SK-N-SH (cell line): ENCODE measurements around the gene GNG14. TPM values are rescaled to one million over a fixed set of nuclear protein-coding genes. Genes with fewer than 3 reads are reported as not detected.

Source experiments
- CTCF ChIA-PET: fragments of 300-600, 350-600 bp; formaldehyde crosslinking; extraction: SDS; loops from one replicate; lab custom pipeline; 2021; lab: Yijun Ruan, JAX
- POLR2A ChIA-PET: fragments of 350-600 bp; sonication (Branson Sonifier 250); formaldehyde crosslinking; extraction: SDS; loops from one replicate; lab custom pipeline; 2020; ENCODE audit warnings: antibody characterized with exemption, inconsistent platforms; lab: Yijun Ruan, JAX
- DNase-seq: peaks from one replicate; pipeline ENCODE4 v3.0.0; 2012
- H2AFZ ChIP-seq: fragments of 200-600 bp; sonication (generic); 2 replicates; pipeline ENCODE4 v1.8.1; 2016; ENCODE audit warnings: antibody characterized with exemption, mild to moderate bottlenecking, low read depth
- H3F3A ChIP-seq: fragments of 200-600 bp; sonication (generic); replicated peaks from 2 replicates; pipeline ENCODE3; 2016; ENCODE audit warnings: antibody characterized with exemption, mild to moderate bottlenecking; ENCODE audit not compliant: insufficient read depth
- H3K27ac ChIP-seq, 2 experiments: fragments of 200-500 bp in 1 of 2; fragments of 200-600 bp in 1 of 2; sonication (Bioruptor generic) in 1 of 2; sonication (generic), shearing (Covaris generic) in 1 of 2; 2 replicates each; pipeline versions ENCODE4 v1.5.1 to v1.6.1; 2014 to 2016; ENCODE audit warnings: low read depth in 2 of 2, inconsistent platforms in 1 of 2, low read length in 1 of 2, mild to moderate bottlenecking in 1 of 2, mixed read lengths in 1 of 2
- H3K27me3 ChIP-seq: fragments of 200-600 bp; sonication (generic), shearing (Covaris generic); 2 replicates; pipeline ENCODE4 v1.6.1; 2016; ENCODE audit warnings: mixed run types; ENCODE audit not compliant: insufficient read depth
- H3K36me3 ChIP-seq, 2 experiments: fragments of 200-500 bp in 1 of 2; fragments of 200-600 bp in 1 of 2; sonication (Bioruptor generic) in 1 of 2; sonication (generic) in 1 of 2; replicated peaks in 1 of 2; 2 replicates each; pipeline versions ENCODE3 to v1.5.1; 2014 to 2016; ENCODE audit warnings: low read length in 1 of 2, mild to moderate bottlenecking in 1 of 2; ENCODE audit not compliant: insufficient read depth in 2 of 2, control insufficient read depth in 1 of 2
- H3K4me1 ChIP-seq, 2 experiments: fragments of 200-500 bp in 1 of 2; fragments of 200-600 bp in 1 of 2; sonication (Bioruptor generic) in 1 of 2; sonication (generic), shearing (Covaris generic) in 1 of 2; 2 replicates each; pipeline versions ENCODE4 v1.5.1 to v1.6.1; 2014 to 2016; ENCODE audit warnings: low read depth in 1 of 2, low read length in 1 of 2, mixed run types in 1 of 2; ENCODE audit not compliant: insufficient read depth in 2 of 2, control insufficient read depth in 1 of 2
- H3K4me2 ChIP-seq: fragments of 200-600 bp; sonication (generic), shearing (Covaris generic); 2 replicates; pipeline ENCODE4 v1.6.1; 2017; ENCODE audit warnings: mixed run types
- H3K4me3 ChIP-seq, 2 experiments: fragments of 200-500 bp in 1 of 2; fragments of 200-600 bp in 1 of 2; sonication (Bioruptor generic) in 1 of 2; sonication (generic), shearing (Covaris generic) in 1 of 2; 2 replicates each; pipeline versions ENCODE4 v1.5.1 to v1.8.1; 2014 to 2016; ENCODE audit warnings: low read depth in 2 of 2, inconsistent platforms in 1 of 2, low read length in 1 of 2, mild to moderate bottlenecking in 1 of 2, mixed read lengths in 1 of 2, moderate library complexity in 1 of 2
- H3K79me2 ChIP-seq: fragments of 200-600 bp; sonication (generic); 2 replicates; pipeline ENCODE4 v1.8.1; 2017; ENCODE audit warnings: mild to moderate bottlenecking; ENCODE audit not compliant: insufficient read depth
- H3K9ac ChIP-seq: fragments of 200-600 bp; sonication (generic); 2 replicates; pipeline ENCODE4 v1.6.1; 2017; ENCODE audit warnings: mixed run types
- H3K9me2 ChIP-seq: fragments of 200-600 bp; sonication (generic); 2 replicates; pipeline ENCODE4 v1.6.1; 2017; ENCODE audit warnings: mixed run types
- H3K9me3 ChIP-seq: fragments of 200-600 bp; sonication (generic); 2 replicates; pipeline ENCODE4 v1.6.1; 2017; ENCODE audit warnings: mixed run types, mild to moderate bottlenecking, moderate library complexity
- H4K20me1 ChIP-seq: fragments of 200-600 bp; sonication (generic); 2 replicates; pipeline ENCODE4 v1.6.1; 2017; ENCODE audit warnings: mild to moderate bottlenecking, mixed run types; ENCODE audit not compliant: insufficient read depth
- CHD2 ChIP-seq: fragments of 150-350 bp; IDR thresholded peaks from 2 replicates; pipeline ENCODE4 v1.6.1; 2018; ENCODE audit warnings: low read length; ENCODE audit not compliant: partially characterized antibody
- CTCF ChIP-seq: fragments of 200-600 bp; sonication (generic); IDR thresholded peaks from 2 replicates; pipeline ENCODE4 v1.6.1; 2017; ENCODE audit warnings: antibody characterized with exemption, mild to moderate bottlenecking, moderate library complexity
- ELF1 ChIP-seq: IDR thresholded peaks from 2 replicates; pipeline ENCODE4 v1.4.0; 2012
- EP300 ChIP-seq, 2 experiments: IDR thresholded peaks; 2 replicates each; pipeline versions ENCODE4 v1.4.0 to v1.6.1; 2012; ENCODE audit warnings: borderline replicate concordance in 1 of 2, low read depth in 1 of 2, low read length in 1 of 2
- FOSL2 ChIP-seq: IDR thresholded peaks from 2 replicates; pipeline ENCODE4 v1.4.0; 2012; ENCODE audit warnings: low read depth, mild to moderate bottlenecking, moderate library complexity, borderline replicate concordance
- FOXM1 ChIP-seq: IDR thresholded peaks from 2 replicates; pipeline ENCODE4 v1.4.0; 2012; ENCODE audit warnings: low read depth, mild to moderate bottlenecking
- GABPA ChIP-seq: IDR thresholded peaks from 2 replicates; pipeline ENCODE4 v1.4.0; 2012; ENCODE audit warnings: low read depth, mild to moderate bottlenecking
- IRF3 ChIP-seq: fragments of 150-350 bp; IDR thresholded peaks from 2 replicates; pipeline ENCODE4 v1.6.1; 2016; ENCODE audit warnings: mild to moderate bottlenecking, low read depth, low read length
- JUND ChIP-seq: IDR thresholded peaks from 2 replicates; pipeline ENCODE4 v1.4.0; 2012
- MAX ChIP-seq: IDR thresholded peaks from 2 replicates; pipeline ENCODE4 v1.4.0; 2012; ENCODE audit warnings: low read depth
- MEF2A ChIP-seq: IDR thresholded peaks from 2 replicates; pipeline ENCODE4 v1.4.0; 2012; ENCODE audit warnings: low read depth, borderline replicate concordance
- POLR2AphosphoS5 ChIP-seq: IDR thresholded peaks from 2 replicates; pipeline ENCODE4 v1.6.1; 2012; ENCODE audit warnings: low read depth, low read length
- RAD21 ChIP-seq: IDR thresholded peaks from 2 replicates; pipeline ENCODE4 v1.6.1; 2012; ENCODE audit warnings: mild to moderate bottlenecking, low read length
- RCOR1 ChIP-seq: fragments of 150-350 bp; IDR thresholded peaks from 2 replicates; pipeline ENCODE4 v1.6.1; 2017; ENCODE audit warnings: antibody characterized with exemption, low read length
- RXRA ChIP-seq: IDR thresholded peaks from 2 replicates; pipeline ENCODE4 v1.4.0; 2012; ENCODE audit warnings: low read depth, mild to moderate bottlenecking, borderline replicate concordance
- SIN3A ChIP-seq: IDR thresholded peaks from 2 replicates; pipeline ENCODE4 v1.6.1; 2012; ENCODE audit warnings: low read depth, mild to moderate bottlenecking, low read length, moderate library complexity, borderline replicate concordance
- SMC3 ChIP-seq: IDR thresholded peaks from 2 replicates; pipeline ENCODE4 v1.6.1; 2012; ENCODE audit warnings: low read depth, low read length, improper control_type of control experiment
- TAF1 ChIP-seq: IDR thresholded peaks from 2 replicates; pipeline ENCODE4 v1.6.1; 2012; ENCODE audit warnings: low read depth, mild to moderate bottlenecking, low read length, moderate library complexity, borderline replicate concordance
- TCF12 ChIP-seq: IDR thresholded peaks from 2 replicates; pipeline ENCODE4 v1.4.0; 2012
- TEAD4 ChIP-seq: IDR thresholded peaks from 2 replicates; pipeline ENCODE4 v1.4.0; 2012; ENCODE audit warnings: mild to moderate bottlenecking, borderline replicate concordance; ENCODE audit not compliant: insufficient read depth
- YY1 ChIP-seq: IDR thresholded peaks from 2 replicates; pipeline ENCODE4 v1.4.0; 2012; ENCODE audit warnings: low read depth, mild to moderate bottlenecking
- ZBTB33 ChIP-seq: IDR thresholded peaks from 2 replicates; pipeline ENCODE4 v1.4.0; 2012; ENCODE audit warnings: low read depth, borderline replicate concordance
- WGBS: methylation state at CpG from one replicate; pipeline ENCODE4 v1.1.6; 2017; ENCODE audit warnings: low lambda C conversion rate; 5-methylcytosine and 5-hydroxymethylcytosine counted together
- polyA plus RNA-seq, 3 experiments: library from polyadenylated mRNA; depleted of rRNA; stranded (reverse); fragments of >200 nt; gene quantifications; 2 replicates each; pipeline ENCODE4 v1.2.3, GENCODE V29; 2012
- TF ChIP-seq, protein P1 (sequence below): fragments of 150-350 bp; IDR thresholded peaks from 2 replicates; pipeline ENCODE4 v1.6.1; 2017; ENCODE audit warnings: antibody characterized with exemption, low read length, low read depth, borderline replicate concordance
- TF ChIP-seq, protein P2 (sequence below): IDR thresholded peaks from 2 replicates; pipeline ENCODE4; 2012

GNG14 gene
- polyA plus RNA-seq, 1 of the 3 experiments (the other 2 are of a cell fraction): not detected

DNA sequence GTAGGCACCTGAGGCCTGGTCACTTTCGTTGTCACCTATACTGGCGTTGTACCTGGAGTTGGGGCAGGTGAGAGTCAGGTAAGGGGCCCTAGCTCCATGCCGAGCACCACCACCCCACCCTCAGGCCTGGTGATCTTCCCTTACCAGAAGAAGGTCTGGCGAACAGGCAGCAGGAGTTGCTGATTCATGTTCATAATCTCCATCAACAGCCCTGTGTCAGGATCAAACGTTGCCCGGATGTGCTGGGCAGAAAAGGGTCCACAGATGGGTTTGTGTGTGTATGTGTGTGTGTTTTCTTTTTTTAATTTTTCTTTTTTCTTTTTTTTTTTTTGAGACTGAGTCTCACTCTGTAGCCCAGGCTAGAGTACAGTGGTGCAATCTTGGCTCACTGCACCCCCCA lies 35.6 kb upstream of the GNG14 start (continued):
- TF ChIP-seq, protein P1, sequence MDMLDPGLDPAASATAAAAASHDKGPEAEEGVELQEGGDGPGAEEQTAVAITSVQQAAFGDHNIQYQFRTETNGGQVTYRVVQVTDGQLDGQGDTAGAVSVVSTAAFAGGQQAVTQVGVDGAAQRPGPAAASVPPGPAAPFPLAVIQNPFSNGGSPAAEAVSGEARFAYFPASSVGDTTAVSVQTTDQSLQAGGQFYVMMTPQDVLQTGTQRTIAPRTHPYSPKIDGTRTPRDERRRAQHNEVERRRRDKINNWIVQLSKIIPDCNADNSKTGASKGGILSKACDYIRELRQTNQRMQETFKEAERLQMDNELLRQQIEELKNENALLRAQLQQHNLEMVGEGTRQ: no peak
- TF ChIP-seq TAF1: no peak
- no peak for TF ChIP-seq MEF2A
- TF ChIP-seq, protein P2, sequence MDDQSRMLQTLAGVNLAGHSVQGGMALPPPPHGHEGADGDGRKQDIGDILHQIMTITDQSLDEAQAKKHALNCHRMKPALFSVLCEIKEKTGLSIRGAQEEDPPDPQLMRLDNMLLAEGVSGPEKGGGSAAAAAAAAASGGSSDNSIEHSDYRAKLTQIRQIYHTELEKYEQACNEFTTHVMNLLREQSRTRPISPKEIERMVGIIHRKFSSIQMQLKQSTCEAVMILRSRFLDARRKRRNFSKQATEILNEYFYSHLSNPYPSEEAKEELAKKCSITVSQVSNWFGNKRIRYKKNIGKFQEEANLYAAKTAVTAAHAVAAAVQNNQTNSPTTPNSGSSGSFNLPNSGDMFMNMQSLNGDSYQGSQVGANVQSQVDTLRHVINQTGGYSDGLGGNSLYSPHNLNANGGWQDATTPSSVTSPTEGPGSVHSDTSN: no peak
- TF ChIP-seq TCF12: no peak
- no peak for TF ChIP-seq POLR2AphosphoS5
- no peak for TF ChIP-seq ELF1
- TF ChIP-seq FOXM1: no peak
- TF ChIP-seq FOSL2: no peak
- TF ChIP-seq RAD21: no peak
- no peak for TF ChIP-seq CHD2
- TF ChIP-seq EP300 (IDR thresholded peaks at IDR 0.05; ENCODE audit: borderline replicate concordance in 1 of 2, low read depth in 1 of 2, low read length in 1 of 2): no peak
- TF ChIP-seq SMC3: no peak
- TF ChIP-seq RXRA: no peak

GRCh38 chr19:12655546-12655945 lies 32.3 kb upstream of the GNG14 start:
- no peaks in the 10 kb centered on the region for H4K20me1 ChIP-seq
- no peaks in the 10 kb centered on the region for H3K79me2 ChIP-seq
- POLR2A ChIA-PET: no interaction called here
- H3K9me2 ChIP-seq: no peaks in the 10 kb centered on the region
- H3K9ac ChIP-seq: no peak overlapping the region
- H3K4me3 ChIP-seq: no peak overlapping the region
- TF ChIP-seq JUND: no peak
- TF ChIP-seq, protein P2: no peak
- no peak for TF ChIP-seq IRF3
- TF ChIP-seq CTCF: no peak
- TF ChIP-seq TAF1: no peak
- no peak for TF ChIP-seq CHD2
- TF ChIP-seq GABPA: no peak
- no peak for TF ChIP-seq ELF1
- TF ChIP-seq MAX: no peak
- no peak for TF ChIP-seq TEAD4
- no peak for TF ChIP-seq MEF2A
- TF ChIP-seq YY1: no peak
- TF ChIP-seq ZBTB33: no peak
- TF ChIP-seq SIN3A: no peak
- no peak for TF ChIP-seq RCOR1
- CTCF ChIA-PET: interaction anchor here (1.0 to 1.9 kb wide), 2 partner anchors 15 to 16 kb away, joined by 3 to 8 read pairs (median 3); no protein-coding TSS in a partner anchor
- no peaks in the 10 kb centered on the region for H3K4me1 ChIP-seq
- no peak for DNase-seq
- WGBS: 86% methylated on average over 8 of the region's 8 CpGs
- no peak overlapping the region for H3K27ac ChIP-seq
- H3K27me3 ChIP-seq: no peaks in the 10 kb centered on the region
- H3K36me3 ChIP-seq: peaks cover 0 to 11% of the 10 kb centered on the region in 2 experiments
- no peaks in the 10 kb centered on the region for H3K9me3 ChIP-seq
- H3K4me2 ChIP-seq: no peak overlapping the region
- no peaks in the 10 kb centered on the region for H3F3A ChIP-seq
- no peak overlapping the region for H2AFZ ChIP-seq
